WTC11 (cell line): ENCODE data around the gene UBR4. TPM values are rescaled to one million over a fixed set of nuclear protein-coding genes. Genes with fewer than 3 reads are reported as not detected.
A peak's percentile ranks its signal among the peaks of the same experiment; 100 is the strongest.

Experiments
- ATAC-seq: fragments of 200-7000 bp; cut with Tn5 transposase; 2 replicates; pipeline ENCODE4 v1.10.0; 2021; ENCODE audit warnings: mild to moderate bottlenecking, moderate library complexity
- CTCF ChIA-PET: fragments of 300-600 bp; sonication (Branson Sonifier 250); formaldehyde crosslinking; loops from one replicate; lab custom pipeline; 2021; ENCODE audit warnings: antibody characterized with exemption; lab: Charles Lee
- POLR2A ChIA-PET: fragments of 350-600 bp; sonication (Branson Sonifier 250); formaldehyde crosslinking; loops from one replicate; lab custom pipeline; 2021; ENCODE audit warnings: antibody characterized with exemption; lab: Charles Lee
- DNase-seq: peaks from one replicate; pipeline ENCODE4 v3.0.0; 2021; ENCODE audit warnings: low spot score
- H3K27ac Mint-ChIP-seq: 2 replicates; pipeline ENCODE4 v1.8.0; 2021; ENCODE audit warnings: mixed read lengths
- H3K27me3 Mint-ChIP-seq: 2 replicates; pipeline ENCODE4 v1.8.0; 2021; ENCODE audit warnings: low read depth, mild to moderate bottlenecking, moderate library complexity, mixed read lengths
- H3K36me3 Mint-ChIP-seq: 2 replicates; pipeline ENCODE4 v1.8.0; 2021; ENCODE audit warnings: mixed read lengths
- H3K4me1 Mint-ChIP-seq: 2 replicates; pipeline ENCODE4 v1.8.0; 2022; ENCODE audit warnings: mixed read lengths
- H3K4me3 Mint-ChIP-seq: 2 replicates; pipeline ENCODE4 v1.8.0; 2021; ENCODE audit warnings: mild to moderate bottlenecking, moderate library complexity, mixed read lengths
- H3K9me3 Mint-ChIP-seq: 2 replicates; pipeline ENCODE4 v1.8.0; 2021; ENCODE audit warnings: mixed read lengths
- CBFB ChIP-seq: sonication (generic); formaldehyde crosslinking; IDR thresholded peaks from 2 replicates; pipeline ENCODE4 v1.8.1; 2022; ENCODE audit warnings: mild to moderate bottlenecking, low read depth, missing genetic modification reagents
- CREB1 ChIP-seq: sonication (generic); formaldehyde crosslinking; IDR thresholded peaks from 2 replicates; pipeline ENCODE4 v1.8.0; 2023; ENCODE audit warnings: mild to moderate bottlenecking, missing genetic modification reagents
- ELF4 ChIP-seq: sonication (generic); formaldehyde crosslinking; IDR thresholded peaks from 2 replicates; pipeline ENCODE4 v1.8.1; 2022; ENCODE audit warnings: low read depth, mild to moderate bottlenecking, moderate library complexity, missing genetic modification reagents
- EMX1 ChIP-seq: fragments of 250-450 bp; sonication (Bioruptor Pico); IDR thresholded peaks from 2 replicates; pipeline ENCODE4 v1.8.0; 2021; ENCODE audit warnings: mild to moderate bottlenecking
- ESRRA ChIP-seq: sonication (generic); formaldehyde crosslinking; IDR thresholded peaks from 2 replicates; pipeline ENCODE4 v1.8.1; 2022; ENCODE audit warnings: mild to moderate bottlenecking, missing genetic modification reagents, borderline replicate concordance
- ETV6 ChIP-seq: sonication (generic); formaldehyde crosslinking; IDR thresholded peaks from 2 replicates; pipeline ENCODE4 v1.8.1; 2022; ENCODE audit warnings: mild to moderate bottlenecking, missing genetic modification reagents
- FOXK1 ChIP-seq: sonication (generic); formaldehyde crosslinking; IDR thresholded peaks from 2 replicates; pipeline ENCODE4 v1.8.0; 2022; ENCODE audit warnings: mild to moderate bottlenecking, moderate library complexity, missing genetic modification reagents
- GABPB1 ChIP-seq: sonication (generic); formaldehyde crosslinking; IDR thresholded peaks from 2 replicates; pipeline ENCODE4 v1.8.1; 2023; ENCODE audit warnings: mild to moderate bottlenecking, missing genetic modification reagents
- GRHL2 ChIP-seq: fragments of 250-450 bp; sonication (Bioruptor Pico); IDR thresholded peaks from 2 replicates; pipeline ENCODE4 v1.8.0; 2022; ENCODE audit warnings: mild to moderate bottlenecking, moderate library complexity; ENCODE audit not compliant: insufficient replicate concordance, severe bottlenecking
- HMGA2 ChIP-seq: fragments of 250-450 bp; sonication (Bioruptor Pico); IDR thresholded peaks from 2 replicates; pipeline ENCODE4 v1.4.0; 2021; ENCODE audit warnings: mild to moderate bottlenecking, moderate library complexity
- KAT7 ChIP-seq: sonication (generic); formaldehyde crosslinking; IDR thresholded peaks from 2 replicates; pipeline ENCODE4 v1.8.1; 2023; ENCODE audit warnings: missing genetic modification reagents, mild to moderate bottlenecking, borderline replicate concordance
- NFE2L1 ChIP-seq: sonication (generic); formaldehyde crosslinking; IDR thresholded peaks from 2 replicates; pipeline ENCODE4 v1.8.1; 2023; ENCODE audit warnings: missing genetic modification reagents
- NR1H2 ChIP-seq: sonication (generic); formaldehyde crosslinking; IDR thresholded peaks from 2 replicates; pipeline ENCODE4 v1.9.0; 2021; ENCODE audit warnings: mild to moderate bottlenecking, moderate library complexity, missing genetic modification reagents
- OVOL2 ChIP-seq: fragments of 250-450 bp; sonication (Bioruptor Pico); IDR thresholded peaks from 2 replicates; pipeline ENCODE4 v1.9.0; 2021; ENCODE audit warnings: mild to moderate bottlenecking, borderline replicate concordance
- SP1 ChIP-seq: sonication (generic); formaldehyde crosslinking; conservative IDR thresholded peaks from 2 replicates; pipeline ENCODE4 v1.8.1; 2022; ENCODE audit warnings: missing genetic modification reagents
- TEAD4 ChIP-seq: sonication (generic); formaldehyde crosslinking; IDR thresholded peaks from 2 replicates; pipeline ENCODE4 v1.8.0; 2022; ENCODE audit warnings: mild to moderate bottlenecking, missing genetic modification reagents
- TP53 ChIP-seq: sonication (generic); formaldehyde crosslinking; IDR thresholded peaks from 2 replicates; pipeline ENCODE4 v1.8.1; 2023; ENCODE audit warnings: mild to moderate bottlenecking, missing genetic modification reagents
- ZMAT4 ChIP-seq: fragments of 250-450 bp; sonication (Bioruptor Pico); IDR thresholded peaks from 2 replicates; pipeline ENCODE4 v1.9.0; 2021; ENCODE audit warnings: mild to moderate bottlenecking
- ZNF138 ChIP-seq: sonication (generic); formaldehyde crosslinking; conservative IDR thresholded peaks from 2 replicates; pipeline ENCODE4 v1.8.1; 2022; ENCODE audit warnings: mild to moderate bottlenecking, moderate library complexity, missing genetic modification reagents
- ZNF219 ChIP-seq: sonication (generic); formaldehyde crosslinking; IDR thresholded peaks from 2 replicates; pipeline ENCODE4 v1.8.0; 2023; ENCODE audit warnings: missing genetic modification reagents, mild to moderate bottlenecking, borderline replicate concordance
- ZNF232 ChIP-seq: sonication (generic); formaldehyde crosslinking; IDR thresholded peaks from 2 replicates; pipeline ENCODE4 v1.8.0; 2022; ENCODE audit warnings: mild to moderate bottlenecking, missing genetic modification reagents
- ZNF532 ChIP-seq: fragments of 250-450 bp; sonication (Bioruptor Pico); IDR thresholded peaks from 2 replicates; pipeline ENCODE4 v1.9.0; 2021; ENCODE audit warnings: mild to moderate bottlenecking, borderline replicate concordance
- ZNF671 ChIP-seq: fragments of 250-450 bp; sonication (Bioruptor Pico); IDR thresholded peaks from 2 replicates; pipeline ENCODE4 v1.8.0; 2021; ENCODE audit warnings: mild to moderate bottlenecking
- total RNA-seq: library from RNA; stranded (reverse); gene quantifications from 3 replicates; pipeline ENCODE4 v1.2.3, GENCODE V29; 2021
- TF ChIP-seq, protein P1 (sequence below): sonication (generic); formaldehyde crosslinking; IDR thresholded peaks from 2 replicates; pipeline ENCODE4 v1.8.0; 2023; ENCODE audit warnings: missing genetic modification reagents
- TF ChIP-seq, protein P2 (sequence below): sonication (generic); formaldehyde crosslinking; IDR thresholded peaks from 2 replicates; pipeline ENCODE4 v1.8.1; 2023; ENCODE audit warnings: mild to moderate bottlenecking, missing genetic modification reagents, moderate library complexity
- TF ChIP-seq, protein P3 (sequence below): fragments of 250-450 bp; sonication (Bioruptor Pico); IDR thresholded peaks from 2 replicates; pipeline ENCODE4 v1.9.0; 2021; ENCODE audit warnings: moderate library complexity, mild to moderate bottlenecking, inconsistent platforms, borderline replicate concordance
- TF ChIP-seq, protein P4 (sequence below): sonication (generic); formaldehyde crosslinking; IDR thresholded peaks from 2 replicates; pipeline ENCODE4 v1.8.1; 2022; ENCODE audit warnings: mild to moderate bottlenecking, missing genetic modification reagents, moderate library complexity, borderline replicate concordance
- TF ChIP-seq, protein P5 (sequence below): sonication (generic); formaldehyde crosslinking; IDR thresholded peaks from 2 replicates; pipeline ENCODE4 v1.8.1; 2023; ENCODE audit warnings: mild to moderate bottlenecking, missing genetic modification reagents, moderate library complexity

Gene UBR4
- total RNA-seq, 1 experiment from 2014 or later = 179 TPM

DNA sequence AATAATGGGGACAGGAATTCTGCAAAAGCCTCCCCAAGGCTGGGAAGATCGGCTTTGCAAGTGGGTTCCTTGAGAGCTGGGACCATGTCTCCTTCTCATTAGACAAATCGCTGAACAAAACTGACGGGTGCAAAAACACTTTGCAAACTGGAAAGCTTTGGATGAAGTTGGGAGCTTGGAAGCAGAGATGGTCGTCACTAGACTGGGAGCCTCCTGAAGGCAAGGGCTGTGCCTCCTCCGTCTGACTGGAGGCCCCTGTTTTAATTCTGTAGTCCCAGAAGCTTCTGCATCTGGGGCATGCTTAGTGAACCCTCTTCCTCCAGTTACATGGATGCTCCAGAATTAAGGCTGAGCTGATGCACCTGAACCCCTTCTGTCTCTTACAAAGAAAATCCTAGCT, 171.3 kb downstream of the UBR4 start (continued):
- TF ChIP-seq ZNF232 (no peak), KAT7 (no peak), ZNF532 (CRISPR knock-in tag) (no peak), TEAD4 (CRISPR knock-in tag) (no peak), EMX1 (CRISPR knock-in tag) (no peak), FOXK1 (CRISPR knock-in tag) (no peak), GABPB1 (CRISPR knock-in tag) (no peak)
- TF ChIP-seq, protein P1, sequence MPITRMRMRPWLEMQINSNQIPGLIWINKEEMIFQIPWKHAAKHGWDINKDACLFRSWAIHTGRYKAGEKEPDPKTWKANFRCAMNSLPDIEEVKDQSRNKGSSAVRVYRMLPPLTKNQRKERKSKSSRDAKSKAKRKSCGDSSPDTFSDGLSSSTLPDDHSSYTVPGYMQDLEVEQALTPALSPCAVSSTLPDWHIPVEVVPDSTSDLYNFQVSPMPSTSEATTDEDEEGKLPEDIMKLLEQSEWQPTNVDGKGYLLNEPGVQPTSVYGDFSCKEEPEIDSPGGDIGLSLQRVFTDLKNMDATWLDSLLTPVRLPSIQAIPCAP (CRISPR knock-in tag) = no peak
- TF ChIP-seq, protein P2, sequence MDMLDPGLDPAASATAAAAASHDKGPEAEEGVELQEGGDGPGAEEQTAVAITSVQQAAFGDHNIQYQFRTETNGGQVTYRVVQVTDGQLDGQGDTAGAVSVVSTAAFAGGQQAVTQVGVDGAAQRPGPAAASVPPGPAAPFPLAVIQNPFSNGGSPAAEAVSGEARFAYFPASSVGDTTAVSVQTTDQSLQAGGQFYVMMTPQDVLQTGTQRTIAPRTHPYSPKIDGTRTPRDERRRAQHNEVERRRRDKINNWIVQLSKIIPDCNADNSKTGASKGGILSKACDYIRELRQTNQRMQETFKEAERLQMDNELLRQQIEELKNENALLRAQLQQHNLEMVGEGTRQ = no peak

GRCh38 chr1:19038096-19038495, 172.0 kb downstream of the UBR4 start:
- POLR2A ChIA-PET = no interaction called here
- Mint-ChIP-seq H3K9me3 (no peaks in the 10 kb centered on the region), H3K36me3 (no peaks in the 10 kb centered on the region), H3K4me3 (no peak overlapping the region), H3K27ac (no peak overlapping the region), H3K4me1 (peaks cover 3% of the 10 kb centered on the region), H3K27me3 (no peaks in the 10 kb centered on the region; the same call in 1 of the 2 replicates)
- DNase-seq = peak; percentile 6
- TF ChIP-seq ZMAT4 (CRISPR knock-in tag) = no peak
- no peak for TF ChIP-seq NFE2L1 (CRISPR knock-in tag)
- TF ChIP-seq ESRRA (CRISPR knock-in tag) = no peak
- no peak for TF ChIP-seq ETV6 (CRISPR knock-in tag)
- TF ChIP-seq NR1H2 (CRISPR knock-in tag) = no peak
- no peak for TF ChIP-seq ZNF138 (CRISPR knock-in tag)
- CTCF ChIA-PET = interaction anchor here (1.5 to 2.2 kb wide), 2 partner anchors 125 to 131 kb away, joined by 7 to 8 read pairs; no protein-coding TSS in a partner anchor
- ATAC-seq = no peak

- Mint-ChIP-seq H3K9me3 (no peaks in the 10 kb centered on the region), H3K27ac (no peak overlapping the region), H3K4me3 (no peak overlapping the region), H3K4me1 (no peaks in the 10 kb centered on the region), H3K36me3 (no peaks in the 10 kb centered on the region), H3K27me3 (no peaks in the 10 kb centered on the region; the same call in 1 of the 2 replicates)
- CTCF ChIA-PET = no interaction called here
- DNase-seq = peak; percentile 2
- POLR2A ChIA-PET = no interaction called here
- ATAC-seq = no peak
- TF ChIP-seq, protein P3, sequence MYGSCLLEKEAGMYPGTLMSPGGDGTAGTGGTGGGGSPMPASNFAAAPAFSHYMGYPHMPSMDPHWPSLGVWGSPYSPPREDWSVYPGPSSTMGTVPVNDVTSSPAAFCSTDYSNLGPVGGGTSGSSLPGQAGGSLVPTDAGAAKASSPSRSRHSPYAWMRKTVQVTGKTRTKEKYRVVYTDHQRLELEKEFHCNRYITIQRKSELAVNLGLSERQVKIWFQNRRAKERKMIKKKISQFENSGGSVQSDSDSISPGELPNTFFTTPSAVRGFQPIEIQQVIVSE (CRISPR knock-in tag) = no peak
- TF ChIP-seq, protein P4, sequence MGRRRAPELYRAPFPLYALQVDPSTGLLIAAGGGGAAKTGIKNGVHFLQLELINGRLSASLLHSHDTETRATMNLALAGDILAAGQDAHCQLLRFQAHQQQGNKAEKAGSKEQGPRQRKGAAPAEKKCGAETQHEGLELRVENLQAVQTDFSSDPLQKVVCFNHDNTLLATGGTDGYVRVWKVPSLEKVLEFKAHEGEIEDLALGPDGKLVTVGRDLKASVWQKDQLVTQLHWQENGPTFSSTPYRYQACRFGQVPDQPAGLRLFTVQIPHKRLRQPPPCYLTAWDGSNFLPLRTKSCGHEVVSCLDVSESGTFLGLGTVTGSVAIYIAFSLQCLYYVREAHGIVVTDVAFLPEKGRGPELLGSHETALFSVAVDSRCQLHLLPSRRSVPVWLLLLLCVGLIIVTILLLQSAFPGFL (CRISPR knock-in tag) = no peak
- TF ChIP-seq, protein P5, sequence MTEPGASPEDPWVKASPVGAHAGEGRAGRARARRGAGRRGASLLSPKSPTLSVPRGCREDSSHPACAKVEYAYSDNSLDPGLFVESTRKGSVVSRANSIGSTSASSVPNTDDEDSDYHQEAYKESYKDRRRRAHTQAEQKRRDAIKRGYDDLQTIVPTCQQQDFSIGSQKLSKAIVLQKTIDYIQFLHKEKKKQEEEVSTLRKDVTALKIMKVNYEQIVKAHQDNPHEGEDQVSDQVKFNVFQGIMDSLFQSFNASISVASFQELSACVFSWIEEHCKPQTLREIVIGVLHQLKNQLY (CRISPR knock-in tag) = no peak
- TF ChIP-seq TP53 (no peak), HMGA2 (CRISPR knock-in tag) (no peak), ZNF232 (no peak), CBFB (CRISPR knock-in tag) (no peak), ELF4 (CRISPR knock-in tag) (no peak), CREB1 (no peak), ZNF219 (CRISPR knock-in tag) (no peak), ZNF671 (CRISPR knock-in tag) (no peak), OVOL2 (CRISPR knock-in tag) (no peak), SP1 (no peak), GRHL2 (CRISPR knock-in tag) (no peak)
Observed at GRCh38 chr1:19037659-19038058, 172.4 kb downstream of the UBR4 start.
